ENCODE measurements around the gene VWA8.
"Not testable (repeated sequence)": the region's sequence is repeated elsewhere in the genome, so short reads cannot be mapped to it uniquely, and the experiment has no call there.

Gene VWA8

DNA sequence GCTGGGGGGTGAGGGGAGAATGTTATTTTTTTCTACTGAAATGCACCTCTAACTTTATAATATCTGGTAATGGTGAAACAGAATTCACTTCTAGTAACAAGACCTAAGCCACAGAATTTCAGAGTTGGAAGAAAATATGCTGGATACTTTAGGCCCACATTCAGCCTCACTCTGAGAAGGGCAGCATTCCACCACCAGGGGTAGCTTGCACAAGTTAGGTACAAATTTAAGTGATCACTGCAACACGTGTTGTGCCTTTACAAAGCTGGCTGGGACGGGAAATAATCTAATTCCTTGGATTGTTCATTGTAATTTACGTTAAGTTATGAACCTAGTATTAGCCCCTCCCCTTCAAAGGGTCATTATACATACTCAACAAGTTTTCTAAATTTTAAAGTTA is 311.2 kb downstream of the VWA8 start:
- Histone ChIP-seq H3K9ac (ENCODE audit: low read length) (no peak overlapping the region), H3K4me3 (ENCODE audit: low read length) (no peak overlapping the region), H3K36me3 (ENCODE audit: control insufficient read depth, insufficient read depth, low read length) (no peaks in the 10 kb centered on the region), H3K27me3 (ENCODE audit: control insufficient read depth, insufficient read depth, low read length) (no peaks in the 10 kb centered on the region), H3K27ac (ENCODE audit: low read depth, low read length) (no peak overlapping the region), H3K4me1 (ENCODE audit: control insufficient read depth, insufficient read depth, low read length) (no peaks in the 10 kb centered on the region)

DNA sequence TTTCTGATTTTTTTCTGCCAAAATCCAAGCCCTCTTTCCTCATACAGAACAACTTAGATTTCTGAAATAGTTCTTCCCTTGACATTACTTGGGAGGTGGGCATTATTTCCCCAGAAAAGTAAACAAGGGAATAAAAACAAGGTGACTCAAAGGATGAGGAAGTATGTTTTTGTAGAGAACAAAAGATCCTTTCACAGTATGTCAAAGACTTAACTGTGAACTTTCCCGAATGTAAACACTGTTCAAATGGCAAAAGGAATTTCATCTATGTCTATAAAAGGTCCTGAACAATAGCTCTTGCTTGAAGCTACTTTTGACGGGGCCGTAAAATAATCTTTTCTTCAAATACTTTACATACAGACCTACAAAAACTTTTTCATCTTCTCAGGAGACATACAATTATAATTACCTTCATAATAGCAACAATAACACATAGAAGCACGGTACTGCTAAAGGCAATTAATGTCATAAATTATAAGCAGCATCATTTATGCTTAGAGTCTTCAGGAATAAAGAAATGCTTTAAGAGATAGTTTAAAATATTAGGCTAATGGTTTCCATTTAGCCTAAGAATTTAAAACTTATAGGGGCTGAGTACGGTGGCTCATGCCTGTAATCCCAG is 312.5 kb downstream of the VWA8 start:
- Histone ChIP-seq H3K4me3 (ENCODE audit: low read length) (no peak overlapping the region), H3K4me1 (ENCODE audit: control insufficient read depth, insufficient read depth, low read length) (no peaks in the 10 kb centered on the region), H3K9ac (ENCODE audit: low read length) (no peak overlapping the region), H3K27me3 (ENCODE audit: control insufficient read depth, insufficient read depth, low read length) (no peaks in the 10 kb centered on the region), H3K27ac (ENCODE audit: low read depth, low read length) (peak overlapping the region; percentile 33), H3K36me3 (ENCODE audit: control insufficient read depth, insufficient read depth, low read length) (no peaks in the 10 kb centered on the region)

DNA sequence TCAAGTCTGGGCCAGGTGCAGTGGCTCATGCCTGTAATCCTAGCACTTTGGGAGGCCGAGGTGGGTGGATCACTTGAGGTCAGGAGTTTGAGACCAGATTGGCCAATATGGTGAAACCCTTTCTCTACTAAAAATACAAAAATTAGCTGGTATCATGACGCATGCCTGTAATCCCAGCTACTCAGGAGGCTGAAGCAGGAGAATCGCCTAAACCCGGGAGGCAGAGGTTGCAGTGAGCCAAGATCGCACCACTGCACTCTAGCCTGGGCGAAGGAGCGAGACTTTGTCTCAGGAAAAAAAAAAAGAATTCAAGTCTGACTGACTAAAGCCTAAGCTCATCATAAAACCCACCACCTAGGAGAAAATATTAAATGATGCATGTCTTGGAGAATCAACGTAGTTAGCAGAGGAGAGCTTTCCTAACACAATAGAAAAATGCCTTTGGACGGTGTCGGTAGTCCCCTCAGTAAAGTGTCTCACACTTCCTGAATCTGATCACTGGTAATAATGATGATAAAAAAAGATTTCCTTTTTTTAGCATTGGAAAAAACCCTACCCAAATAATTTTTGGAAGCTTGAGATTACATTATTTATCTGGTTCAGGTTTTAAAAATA is 313.1 kb downstream of the VWA8 start:
- not testable (repeated sequence) for H3K36me3 ChIP-seq (ENCODE audit: control insufficient read depth, insufficient read depth, low read length); H3K27me3 ChIP-seq (ENCODE audit: control insufficient read depth, insufficient read depth, low read length); H3K4me1 ChIP-seq (ENCODE audit: control insufficient read depth, insufficient read depth, low read length); H3K4me3 ChIP-seq (ENCODE audit: low read length); H3K9ac ChIP-seq (ENCODE audit: low read length)
- H3K27ac ChIP-seq (ENCODE audit: low read depth, low read length), result peak overlapping the region; percentile 33

DNA sequence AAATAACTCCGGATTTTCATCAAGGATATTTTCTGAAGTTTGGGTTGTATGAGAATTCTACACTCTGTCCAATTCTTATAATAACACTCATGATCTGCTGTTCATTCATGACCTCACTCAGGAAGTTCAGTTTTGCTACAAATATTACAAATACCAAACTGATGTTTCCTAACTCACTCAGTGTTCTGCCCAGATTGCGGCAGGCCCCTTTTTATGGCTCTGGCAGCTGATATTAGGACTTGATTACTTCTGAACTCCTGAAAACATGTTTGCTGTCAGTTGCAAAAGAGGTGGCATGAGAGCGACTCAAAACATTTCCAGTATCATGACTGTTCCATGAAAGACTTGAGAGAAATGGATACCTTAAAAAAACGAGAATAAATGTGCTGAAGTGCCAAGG is 315.6 kb downstream of the VWA8 start:
- Histone ChIP-seq H3K4me3 (ENCODE audit: low read length) (no peak overlapping the region), H3K36me3 (ENCODE audit: control insufficient read depth, insufficient read depth, low read length) (no peaks in the 10 kb centered on the region), H3K27ac (ENCODE audit: low read depth, low read length) (no peak overlapping the region), H3K27me3 (ENCODE audit: control insufficient read depth, insufficient read depth, low read length) (no peaks in the 10 kb centered on the region), H3K4me1 (ENCODE audit: control insufficient read depth, insufficient read depth, low read length) (peaks cover 7% of the 10 kb centered on the region), H3K9ac (ENCODE audit: low read length) (no peak overlapping the region)

DNA sequence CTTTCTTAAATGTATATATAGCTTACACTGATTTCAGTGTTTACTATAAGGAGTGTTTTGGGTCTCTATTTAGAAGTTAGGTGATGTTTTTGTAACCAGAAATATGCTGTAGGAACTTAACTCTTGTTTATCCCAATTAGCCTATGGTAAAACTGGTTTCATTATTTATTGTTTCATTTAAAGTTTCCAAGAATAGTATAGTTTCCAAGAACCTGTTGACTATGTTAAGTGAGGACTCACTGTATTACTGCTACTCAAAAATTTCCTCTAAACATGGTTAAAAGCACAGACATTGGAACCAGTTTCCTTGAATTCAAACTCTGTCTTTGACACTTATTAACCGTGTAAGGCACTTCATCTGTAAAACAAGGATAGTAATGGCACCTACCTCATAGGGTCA is 316.2 kb downstream of the VWA8 start:
- H3K9ac ChIP-seq (ENCODE audit: low read length), result no peak overlapping the region
- H3K27ac ChIP-seq (ENCODE audit: low read depth, low read length), result no peak overlapping the region

DNA sequence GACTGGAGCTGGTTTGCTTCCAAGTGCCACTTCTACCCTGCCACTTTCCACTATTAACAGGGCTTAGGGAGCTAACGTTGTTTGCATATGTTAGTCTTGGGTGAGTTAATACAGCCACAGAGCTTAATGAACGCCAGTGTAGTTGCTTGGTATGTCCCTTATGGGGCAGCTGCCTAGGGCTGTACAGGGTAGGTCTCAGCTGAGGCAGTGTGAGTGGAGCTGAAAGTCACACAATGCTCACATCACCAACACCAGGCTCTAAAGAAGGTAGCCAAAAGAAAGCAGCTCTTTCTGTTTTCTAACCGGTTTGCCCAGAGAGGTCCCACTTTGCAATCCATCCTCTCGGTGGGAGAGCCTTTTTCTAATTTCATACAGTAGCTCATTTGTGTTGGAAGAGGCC is 317.4 kb downstream of the VWA8 start:
- Histone ChIP-seq H3K36me3 (ENCODE audit: control insufficient read depth, insufficient read depth, low read length) (no peaks in the 10 kb centered on the region), H3K27ac (ENCODE audit: low read depth, low read length) (no peak overlapping the region), H3K27me3 (ENCODE audit: control insufficient read depth, insufficient read depth, low read length) (no peaks in the 10 kb centered on the region), H3K9ac (ENCODE audit: low read length) (no peak overlapping the region), H3K4me1 (ENCODE audit: control insufficient read depth, insufficient read depth, low read length) (peaks cover 13% of the 10 kb centered on the region), H3K4me3 (ENCODE audit: low read length) (no peak overlapping the region)

More for the DNA sequence above, 316.2 kb downstream of the VWA8 start:
- no peaks in the 10 kb centered on the region for H3K27me3 ChIP-seq (ENCODE audit: control insufficient read depth, insufficient read depth, low read length)
- H3K4me1 ChIP-seq (ENCODE audit: control insufficient read depth, insufficient read depth, low read length), result peaks cover 10% of the 10 kb centered on the region
- no peak overlapping the region for H3K4me3 ChIP-seq (ENCODE audit: low read length)
- H3K36me3 ChIP-seq (ENCODE audit: control insufficient read depth, insufficient read depth, low read length), result no peaks in the 10 kb centered on the region

DNA sequence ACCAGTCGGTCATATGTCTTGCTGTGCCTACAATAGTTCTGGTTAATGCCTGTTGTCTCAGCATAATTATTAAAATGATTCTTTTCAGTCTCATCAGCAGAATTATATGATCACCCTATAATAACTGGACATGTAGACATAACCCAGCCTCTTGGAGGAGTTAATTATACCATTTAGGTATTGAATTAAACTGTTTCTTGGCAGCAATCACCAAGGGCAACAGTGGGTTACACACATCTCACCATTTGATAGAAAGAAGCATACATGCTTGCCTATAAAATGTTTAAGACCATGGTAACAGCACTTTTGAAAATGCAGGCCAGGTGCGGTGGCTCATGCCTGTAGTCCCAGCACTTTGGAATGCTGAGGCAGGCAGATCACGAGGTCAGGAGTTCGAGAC is 318.9 kb downstream of the VWA8 start:
- Histone ChIP-seq H3K4me3 (ENCODE audit: low read length) (no peak overlapping the region), H3K36me3 (ENCODE audit: control insufficient read depth, insufficient read depth, low read length) (no peaks in the 10 kb centered on the region), H3K27me3 (ENCODE audit: control insufficient read depth, insufficient read depth, low read length) (no peaks in the 10 kb centered on the region), H3K27ac (ENCODE audit: low read depth, low read length) (no peak overlapping the region), H3K4me1 (ENCODE audit: control insufficient read depth, insufficient read depth, low read length) (peaks cover 13% of the 10 kb centered on the region), H3K9ac (ENCODE audit: low read length) (no peak overlapping the region)

DNA sequence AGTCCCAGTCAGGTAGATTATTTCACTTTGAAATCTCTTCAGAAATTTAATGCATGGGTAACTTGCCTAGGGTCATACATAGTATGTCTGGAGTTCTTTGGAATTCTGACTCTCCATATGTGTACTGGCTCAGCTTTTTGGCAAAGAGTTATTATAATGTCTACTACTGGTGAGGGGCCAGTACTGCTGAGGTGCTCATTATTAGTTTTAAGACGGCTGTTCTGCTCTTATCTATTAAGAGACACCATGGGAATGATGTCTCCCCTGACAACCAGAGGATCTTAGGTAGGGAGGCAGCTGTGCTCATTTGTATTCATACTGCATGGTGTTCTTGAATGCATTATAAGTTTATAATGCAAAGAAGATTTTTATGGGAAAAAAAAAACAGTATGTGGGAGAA is 319.5 kb downstream of the VWA8 start:
- H3K36me3 ChIP-seq (ENCODE audit: control insufficient read depth, insufficient read depth, low read length), result no peaks in the 10 kb centered on the region
- no peaks in the 10 kb centered on the region for H3K27me3 ChIP-seq (ENCODE audit: control insufficient read depth, insufficient read depth, low read length)
- H3K27ac ChIP-seq (ENCODE audit: low read depth, low read length), result no peak overlapping the region
- H3K4me1 ChIP-seq (ENCODE audit: control insufficient read depth, insufficient read depth, low read length), result peaks cover 13% of the 10 kb centered on the region
- no peak overlapping the region for H3K4me3 ChIP-seq (ENCODE audit: low read length)
- no peak overlapping the region for H3K9ac ChIP-seq (ENCODE audit: low read length)

DNA sequence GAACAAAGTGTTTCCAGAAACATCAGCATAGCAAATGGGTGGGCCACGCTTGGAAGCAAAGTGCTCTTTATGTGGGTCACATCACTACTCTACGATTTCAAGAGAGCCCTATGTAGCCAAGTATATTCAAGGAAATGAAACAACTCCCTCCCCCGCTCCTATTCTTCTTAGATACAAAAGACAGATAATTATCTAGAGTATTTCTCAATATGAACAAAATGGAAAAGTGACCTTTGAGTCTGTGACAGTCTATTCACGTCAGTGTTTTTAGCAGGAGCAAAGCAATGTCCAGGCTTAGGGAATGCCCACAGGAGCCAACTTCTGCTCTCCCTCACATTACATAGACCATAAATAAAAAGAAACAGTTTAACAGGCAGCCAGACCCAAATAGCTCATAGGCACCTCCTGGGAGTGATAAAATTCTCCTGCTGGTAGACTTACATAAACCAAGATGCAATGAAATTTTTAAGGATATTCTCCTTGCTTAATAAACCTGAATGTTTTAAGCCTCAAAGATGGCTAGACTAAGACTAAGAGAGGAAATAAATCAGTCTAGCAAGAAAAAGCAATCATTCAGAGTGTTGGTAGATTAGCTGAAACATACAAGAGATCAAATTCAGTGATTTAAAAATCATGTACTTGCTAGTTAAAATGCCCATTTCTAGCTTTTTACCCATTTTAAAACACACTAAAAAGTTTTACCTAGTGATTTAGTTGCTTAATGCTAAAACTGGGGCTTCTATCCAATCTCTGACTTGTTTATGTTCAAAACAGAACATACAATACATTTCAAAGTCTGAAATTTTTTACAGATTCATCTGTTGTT is 320.7 kb downstream of the VWA8 start:
- H3K27ac ChIP-seq (ENCODE audit: low read depth, low read length), result peak overlapping the region; percentile 46
- no peak overlapping the region for H3K9ac ChIP-seq (ENCODE audit: low read length)
- peaks cover 13% of the 10 kb centered on the region for H3K4me1 ChIP-seq (ENCODE audit: control insufficient read depth, insufficient read depth, low read length)

DNA sequence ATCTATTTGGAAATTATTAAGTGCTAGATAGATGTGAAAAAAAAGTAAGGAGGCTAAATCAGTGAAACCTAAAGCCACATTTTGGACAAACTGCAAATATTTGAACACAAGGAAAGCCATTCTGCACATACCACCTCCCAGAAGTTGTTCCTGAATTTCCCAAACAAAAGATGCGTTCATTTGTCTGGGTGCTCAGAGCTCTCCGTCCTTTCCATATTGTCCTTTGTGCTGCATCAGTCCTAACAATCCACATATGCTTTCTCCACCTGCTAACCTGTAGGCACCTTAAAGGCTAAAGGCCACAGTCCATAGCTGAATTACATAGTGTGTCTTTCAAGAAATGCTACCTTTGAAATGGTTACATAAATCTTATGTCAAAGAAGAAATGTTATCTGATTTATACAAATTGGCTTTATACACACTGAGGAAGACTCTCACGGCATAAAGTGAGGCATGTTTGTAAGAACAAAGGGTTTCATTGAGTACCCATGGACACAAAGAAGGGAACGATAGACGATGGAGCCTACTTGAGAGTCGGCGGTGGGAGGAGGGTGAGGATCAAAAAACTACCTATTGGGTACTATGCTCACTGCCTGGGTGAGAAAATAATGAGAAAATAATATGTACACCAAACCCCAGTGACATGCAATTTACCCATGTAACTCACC is 321.5 kb downstream of the VWA8 start:
- no peaks in the 10 kb centered on the region for H3K27me3 ChIP-seq (ENCODE audit: control insufficient read depth, insufficient read depth, low read length)
- peaks cover 13% of the 10 kb centered on the region for H3K4me1 ChIP-seq (ENCODE audit: control insufficient read depth, insufficient read depth, low read length)
- no peak overlapping the region for H3K9ac ChIP-seq (ENCODE audit: low read length)
- peak overlapping the region; percentile 46 for H3K27ac ChIP-seq (ENCODE audit: low read depth, low read length)
- H3K36me3 ChIP-seq (ENCODE audit: control insufficient read depth, insufficient read depth, low read length), result no peaks in the 10 kb centered on the region
- H3K4me3 ChIP-seq (ENCODE audit: low read length), result no peak overlapping the region

More for the DNA sequence above, 320.7 kb downstream of the VWA8 start:
- Histone ChIP-seq H3K27me3 (ENCODE audit: control insufficient read depth, insufficient read depth, low read length) (no peaks in the 10 kb centered on the region), H3K36me3 (ENCODE audit: control insufficient read depth, insufficient read depth, low read length) (no peaks in the 10 kb centered on the region), H3K4me3 (ENCODE audit: low read length) (no peak overlapping the region)

DNA sequence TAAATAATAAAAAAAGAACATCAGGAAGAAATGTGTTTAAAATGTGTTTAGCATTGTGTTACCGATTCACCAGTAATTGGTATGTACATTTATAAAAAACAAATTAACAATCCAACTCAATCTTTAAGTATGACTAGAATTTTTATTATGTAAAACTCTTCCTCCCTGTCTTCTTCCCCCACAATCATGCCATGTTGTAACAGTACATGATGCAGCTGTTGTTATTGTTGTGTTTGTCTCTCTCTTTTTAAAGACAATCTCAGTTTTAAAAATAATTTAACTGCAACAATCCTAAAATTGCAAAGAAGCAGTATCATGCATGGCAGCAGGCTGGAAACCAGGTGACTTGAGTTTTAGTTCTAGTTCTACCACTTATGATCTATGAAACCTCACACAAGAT is 323.3 kb downstream of the VWA8 start:
- no peak overlapping the region for H3K4me3 ChIP-seq (ENCODE audit: low read length)
- H3K27me3 ChIP-seq (ENCODE audit: control insufficient read depth, insufficient read depth, low read length), result no peaks in the 10 kb centered on the region
- H3K9ac ChIP-seq (ENCODE audit: low read length), result no peak overlapping the region
- H3K27ac ChIP-seq (ENCODE audit: low read depth, low read length), result no peak overlapping the region
- peaks cover 13% of the 10 kb centered on the region for H3K4me1 ChIP-seq (ENCODE audit: control insufficient read depth, insufficient read depth, low read length)
- no peaks in the 10 kb centered on the region for H3K36me3 ChIP-seq (ENCODE audit: control insufficient read depth, insufficient read depth, low read length)

DNA sequence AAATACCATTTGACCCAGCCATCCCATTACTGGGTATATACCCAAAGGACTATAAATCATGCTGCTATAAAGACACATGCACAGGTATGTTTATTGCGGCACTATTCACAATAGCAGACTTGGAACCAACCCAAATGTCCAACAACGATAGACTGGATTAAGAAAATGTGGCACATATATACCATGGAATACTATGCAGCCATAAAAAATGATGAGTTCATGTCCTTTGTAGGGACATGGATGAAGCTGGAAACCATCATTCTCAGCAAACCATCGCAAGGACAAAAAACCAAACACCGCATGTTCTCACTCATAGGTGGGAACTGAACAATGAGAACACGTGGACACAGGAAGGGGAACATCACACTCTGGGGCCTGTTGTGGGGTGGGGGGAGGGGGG is 323.9 kb downstream of the VWA8 start:
- H3K36me3 ChIP-seq (ENCODE audit: control insufficient read depth, insufficient read depth, low read length), result not testable (repeated sequence)

More for the DNA sequence above, 323.9 kb downstream of the VWA8 start:
- H3K4me3 ChIP-seq (ENCODE audit: low read length); H3K9ac ChIP-seq (ENCODE audit: low read length); H3K27me3 ChIP-seq (ENCODE audit: control insufficient read depth, insufficient read depth, low read length); H3K27ac ChIP-seq (ENCODE audit: low read depth, low read length): not testable (repeated sequence)
- peaks cover 13% of the 10 kb centered on the region for H3K4me1 ChIP-seq (ENCODE audit: control insufficient read depth, insufficient read depth, low read length)
